ENCODE results near the gene CDH4. TPM values are rescaled to one million over a fixed set of nuclear protein-coding genes. Genes with fewer than 3 reads are reported as not detected.

The CDH4 gene
- total and polyA plus RNA-seq, 9 of the 15 experiments (the other 6 are each of a cell fraction or from before 2014, with no cell fraction given), result 0.04 TPM; not detected in 8

GRCh38 chr20:61562897-61563504 is 310.9 kb downstream of the CDH4 start (continued):
- TF ChIP-seq PKNOX1 (IDR thresholded peaks at IDR 0.05) (no peak), PCBP1 (IDR thresholded peaks at IDR 0.05; ENCODE audit: low read depth, low read length, poor library complexity, severe bottlenecking) (no peak), ZNF174 (CRISPR knock-in tag; IDR thresholded peaks at IDR 0.05) (no peak), CBFA2T2 (conservative IDR thresholded peaks at IDR 0.05) (no peak), FIP1L1 (IDR thresholded peaks at IDR 0.05; ENCODE audit: low read depth, low read length, poor library complexity, severe bottlenecking) (no peak)

GRCh38 chr20:61564628-61565027 is 312.6 kb downstream of the CDH4 start:
- no peak for FAIRE-seq
- Histone ChIP-seq H3K4me2 (ENCODE audit: insufficient read depth, low read length) (no peak overlapping the region), H3K9me3 (replicated peaks; ENCODE audit: control insufficient read depth, insufficient read depth, low read depth, low read length) (no peaks in the 10 kb centered on the region), H3K4me1 (replicated peaks in 1 of 2; ENCODE audit: control insufficient read depth in 2 of 2, insufficient read depth in 2 of 2, low read length in 2 of 2) (peaks cover 0 to 4% of the 10 kb centered on the region in 2 experiments; a peak in 2 of 5 replicates), H3K36me3 (ENCODE audit: control insufficient read depth, insufficient read depth, low read length) (no peaks in the 10 kb centered on the region), H3K27me3 (ENCODE audit: control insufficient read depth in 2 of 2, insufficient read depth in 2 of 2, low read length in 2 of 2) (peaks cover 2 to 60% of the 10 kb centered on the region in 2 experiments; a peak in 4 of 5 replicates), H3K27ac (ENCODE audit: extremely low read depth, low read depth, low read length) (no peak overlapping the region), H3K9me1 (ENCODE audit: control insufficient read depth, insufficient read depth, low read length) (no peaks in the 10 kb centered on the region), H3K4me3 (no peak overlapping the region), H3K9ac (ENCODE audit: insufficient read depth in 1 of 2, low read depth in 2 of 2, low read length in 2 of 2) (no peak overlapping the region), H3K79me2 (ENCODE audit: control insufficient read depth, insufficient read depth, low read length) (no peaks in the 10 kb centered on the region), H2AFZ (ENCODE audit: low read depth, low read length) (no peak overlapping the region), H4K20me1 (replicated peaks; ENCODE audit: control insufficient read depth, insufficient read depth, low read length) (0 out of 2 replicates have a peak, but pooled peaks cover 3% of the 10 kb centered on the region)
- POLR2A ChIA-PET, result interaction anchor here (0.6 kb wide), 1 partner anchor 325 kb away, joined by 3 read pairs; no protein-coding TSS in a partner anchor
- WGBS (ENCODE audit: insufficient coverage, low coverage, missing lambda C conversion rate), result under 1% methylated on average over 8 of the region's 8 CpGs
- no peak for TF ChIP-seq SMC3 (conservative IDR thresholded peaks at IDR 0.05; ENCODE audit: insufficient read depth, low read depth, low read length)
- no peak for TF ChIP-seq ZNF121 (CRISPR knock-in tag; conservative IDR thresholded peaks at IDR 0.05)
- TF ChIP-seq POLR2A (conservative IDR thresholded peaks at IDR 0.05), result no peak
- no peak for TF ChIP-seq ZNF511 (CRISPR knock-in tag; IDR thresholded peaks at IDR 0.05)
- TF ChIP-seq DMBX1 (CRISPR knock-in tag; IDR thresholded peaks at IDR 0.05; ENCODE audit: borderline replicate concordance), result no peak
- no peak for TF ChIP-seq ZSCAN32 (CRISPR knock-in tag; IDR thresholded peaks at IDR 0.05)
- TF ChIP-seq RBM17 (IDR thresholded peaks at IDR 0.05; ENCODE audit: borderline replicate concordance, low read depth, low read length), result no peak
- no peak for TF ChIP-seq ZNF586 (CRISPR knock-in tag; conservative IDR thresholded peaks at IDR 0.05)
- TF ChIP-seq ZNF696 (CRISPR knock-in tag; conservative IDR thresholded peaks at IDR 0.05), result no peak
- no peak for TF ChIP-seq ZEB2 (IDR thresholded peaks at IDR 0.05)
- TF ChIP-seq SPI1 (IDR thresholded peaks at IDR 0.05; ENCODE audit: borderline replicate concordance, low read depth, low read length), result no peak
- TF ChIP-seq SMARCB1 (IDR thresholded peaks at IDR 0.05; ENCODE audit: insufficient read length, low read depth), result no peak
- TF ChIP-seq POLR2AphosphoS2 (IDR thresholded peaks at IDR 0.05; ENCODE audit: low read length), result no peak
- no peak for TF ChIP-seq TRIM25 (IDR thresholded peaks at IDR 0.05; ENCODE audit: borderline replicate concordance)
- intact Hi-C loops (cut with micrococcal nuclease), result no loop called here
- in situ Hi-C loops (cut with MboI), result no loop called here
- no peak for DNase-seq (ENCODE audit: extremely low read depth in 1 of 4, low spot score in 3 of 4)
- CTCF ChIA-PET (ENCODE audit: low intra/inter-chr PET ratio), result no interaction called here
- no peak for ATAC-seq
- BruUV-seq (replicated peaks), result no TSS peak
